B cell (primary cell): ENCODE data around the gene MROH2A. TPM values are rescaled to one million over a fixed set of nuclear protein-coding genes. Genes with fewer than 3 reads are reported as not detected.

Experiments used
- ATAC-seq: fragments of 200-7000 bp; cut with Tn5 transposase; one replicate; pipeline ENCODE4 v1.10.0; 2021; ENCODE audit warnings: low read depth, mild to moderate bottlenecking, moderate number of reproducible peaks, moderate library complexity
- CTCF ChIA-PET: fragments of 350-600 bp; sonication (Branson Sonifier 250); formaldehyde crosslinking; loops from one replicate; lab custom pipeline; 2021; ENCODE audit warnings: antibody characterized with exemption, inconsistent platforms; lab: Charles Lee
- POLR2A ChIA-PET: fragments of 350-600 bp; sonication (Branson Sonifier 250); formaldehyde crosslinking; loops from one replicate; lab custom pipeline; 2021; ENCODE audit warnings: antibody characterized with exemption; lab: Charles Lee
- DNase-seq: peaks from one replicate; pipeline ENCODE4 v3.0.0; 2013
- H2AFZ ChIP-seq: 2 replicates; pipeline ENCODE4 v1.6.1; 2012; ENCODE audit warnings: mild to moderate bottlenecking, low read depth, low read length; ENCODE audit not compliant: insufficient read depth, poor library complexity, severe bottlenecking
- H3K27ac ChIP-seq, 2 donors: 1 replicate in 1 of 2; 2 replicates in 1 of 2; pipeline ENCODE4 v1.5.1; 2012 to 2013; ENCODE audit warnings: low read length in 2 of 2, mild to moderate bottlenecking in 2 of 2, moderate library complexity in 1 of 2
- H3K27me3 ChIP-seq, 4 experiments: fragments of 200-600 bp in 1 of 4; sonication (generic) in 1 of 4; replicated peaks in 1 of 4; 1 replicate in 2 of 4; 2 replicates in 2 of 4; pipeline versions ENCODE4 v1.6.1 to v1.7.0; 2013 to 2016; ENCODE audit warnings: low read length in 3 of 4, mild to moderate bottlenecking in 2 of 4, mixed read lengths in 1 of 4, moderate library complexity in 1 of 4; ENCODE audit not compliant: insufficient read depth in 4 of 4, control insufficient read depth in 3 of 4; ENCODE audit errors: control extremely low read depth in 1 of 4
- H3K36me3 ChIP-seq, 2 experiments: replicated peaks in 1 of 2; 1 replicate in 1 of 2; 2 replicates in 1 of 2; pipeline versions ENCODE4 v1.6.1 to v1.7.1; 2013; ENCODE audit warnings: low read length in 1 of 2; ENCODE audit not compliant: insufficient read depth in 2 of 2, control insufficient read depth in 1 of 2; ENCODE audit errors: control extremely low read depth in 1 of 2, extremely low read depth in 1 of 2
- H3K4me1 ChIP-seq, 2 donors: fragments of 200-600 bp in 1 of 2; sonication (generic) in 1 of 2; 1 replicate in 1 of 2; 2 replicates in 1 of 2; pipeline versions ENCODE4 v1.5.1 to v1.6.1; 2013 to 2017; ENCODE audit warnings: low read length in 2 of 2; ENCODE audit not compliant: control insufficient read depth in 2 of 2, insufficient read depth in 2 of 2
- H3K4me2 ChIP-seq: replicated peaks from 2 replicates; pipeline ENCODE3; 2012; ENCODE audit warnings: mild to moderate bottlenecking, low read depth, low read length; ENCODE audit not compliant: poor library complexity, severe bottlenecking
- H3K4me3 ChIP-seq, 5 experiments: fragments of 200-600 bp in 1 of 5; sonication (generic) in 1 of 5; 1 replicate in 3 of 5; 2 replicates in 2 of 5; pipeline versions ENCODE4 v1.5.1 to v1.7.0; 2011 to 2016; ENCODE audit warnings: low read length in 4 of 5, mild to moderate bottlenecking in 4 of 5, low read depth in 2 of 5, control low read depth in 1 of 5, moderate library complexity in 1 of 5; ENCODE audit not compliant: insufficient read depth in 1 of 5; ENCODE audit errors: control extremely low read depth in 1 of 5, extremely low read depth in 1 of 5
- H3K79me2 ChIP-seq: fragments of 200-600 bp; sonication (generic); one replicate; pipeline ENCODE4 v1.6.0; 2016; ENCODE audit warnings: low read length; ENCODE audit not compliant: control insufficient read depth, insufficient read depth
- H3K9ac ChIP-seq: fragments of 200-600 bp; sonication (generic); 2 replicates; pipeline ENCODE4 v1.6.1; 2017; ENCODE audit warnings: mild to moderate bottlenecking, low read length, moderate library complexity
- H3K9me3 ChIP-seq, 3 donors: one replicate each; pipeline versions ENCODE4 v1.6.1 to v1.7.1; 2013; ENCODE audit warnings: low read length in 2 of 3; ENCODE audit not compliant: control insufficient read depth in 2 of 3, insufficient read depth in 1 of 3; ENCODE audit errors: control extremely low read depth in 1 of 3
- H4K20me1 ChIP-seq: 2 replicates; pipeline ENCODE4 v1.6.0; 2012; ENCODE audit warnings: mild to moderate bottlenecking, low read length; ENCODE audit not compliant: insufficient read depth, control insufficient read depth, poor library complexity, severe bottlenecking
- H3K27ac Mint-ChIP-seq: one replicate; pipeline ENCODE4 v1.8.0; 2021; ENCODE audit warnings: mixed read lengths
- H3K27me3 Mint-ChIP-seq: one replicate; pipeline ENCODE4 v1.8.0; 2021; ENCODE audit warnings: mixed read lengths
- H3K4me1 Mint-ChIP-seq: one replicate; pipeline ENCODE4 v1.8.0; 2021; ENCODE audit warnings: mixed read lengths
- H3K4me3 Mint-ChIP-seq: one replicate; pipeline ENCODE4 v1.8.0; 2021; ENCODE audit warnings: mixed read lengths
- H3K9me3 Mint-ChIP-seq: one replicate; pipeline ENCODE4 v1.8.0; 2022; ENCODE audit warnings: mixed read lengths; ENCODE audit not compliant: insufficient read depth
- CTCF ChIP-seq: fragments of 200-600 bp; IDR thresholded peaks from one replicate; pipeline ENCODE4 v1.8.0; 2022; ENCODE audit warnings: antibody characterized with exemption, mild to moderate bottlenecking
- EZH2 ChIP-seq: IDR thresholded peaks from 2 replicates; pipeline ENCODE4 v1.6.1; 2012; ENCODE audit warnings: borderline replicate concordance, low read depth, mild to moderate bottlenecking, moderate library complexity, low read length; ENCODE audit not compliant: insufficient read depth, poor library complexity, severe bottlenecking
- WGBS: methylation state at CpG from one replicate; pipeline ENCODE4 v1.1.5; 2013; ENCODE audit warnings: missing lambda C conversion rate; ENCODE audit not compliant: insufficient coverage; 5-methylcytosine and 5-hydroxymethylcytosine counted together
- intact Hi-C: fragments of 100-400 bp; cut with micrococcal nuclease; formaldehyde crosslinking; loops from one replicate; pipeline ENCODE4 v1.10.0; 2022
- polyA plus RNA-seq: library from polyadenylated mRNA; depleted of rRNA; stranded (reverse); fragments of >200 nt; gene quantifications from 2 replicates; pipeline ENCODE4 v1.2.3, GENCODE V29; 2012
- total RNA-seq, 2 donors: library from RNA; stranded (reverse); fragments of 120-200 nt in 1 of 2; gene quantifications; 1 replicate in 1 of 2; 2 replicates in 1 of 2; pipeline versions ENCODE4 v1.2.3 to v1.2.4, GENCODE V29; 2013 to 2022

The MROH2A gene
- total and polyA plus RNA-seq, 2 donors (not counting 1 experiment from before 2014, with no cell fraction given) = not detected

GRCh38 chr2:233761040-233761769 lies 16.9 kb upstream of the MROH2A start:
- Histone ChIP-seq H3K9me3 (no peaks in the 10 kb centered on the region), H3K79me2 (no peaks in the 10 kb centered on the region), H3K27ac (no peak overlapping the region), H3K4me2 (no peak overlapping the region), H4K20me1 (no peaks in the 10 kb centered on the region), H3K27me3 (peaks cover 0 to 4% (median 0%) of the 10 kb centered on the region in 4 experiments), H3K4me1 (no peaks in the 10 kb centered on the region), H2AFZ (no peak overlapping the region), H3K4me3 (no peak overlapping the region), H3K36me3 (no peaks in the 10 kb centered on the region), H3K9ac (no peak overlapping the region)
- CTCF ChIA-PET = no interaction called here
- H3K27me3 Mint-ChIP-seq = peaks cover 39% of the 10 kb centered on the region
- H3K9me3 Mint-ChIP-seq = peaks cover 2% of the 10 kb centered on the region
- DNase-seq (no peak), ATAC-seq (no peak)
- no peak overlapping the region for H3K27ac Mint-ChIP-seq
- H3K4me1 Mint-ChIP-seq = no peaks in the 10 kb centered on the region
- 93% methylated on average over 2 of the region's 4 CpGs for WGBS
- intact Hi-C loops = no loop called here
- POLR2A ChIA-PET = no interaction called here
- no peak overlapping the region for H3K4me3 Mint-ChIP-seq
- no peak for TF ChIP-seq EZH2
- no peak for TF ChIP-seq CTCF

DNA sequence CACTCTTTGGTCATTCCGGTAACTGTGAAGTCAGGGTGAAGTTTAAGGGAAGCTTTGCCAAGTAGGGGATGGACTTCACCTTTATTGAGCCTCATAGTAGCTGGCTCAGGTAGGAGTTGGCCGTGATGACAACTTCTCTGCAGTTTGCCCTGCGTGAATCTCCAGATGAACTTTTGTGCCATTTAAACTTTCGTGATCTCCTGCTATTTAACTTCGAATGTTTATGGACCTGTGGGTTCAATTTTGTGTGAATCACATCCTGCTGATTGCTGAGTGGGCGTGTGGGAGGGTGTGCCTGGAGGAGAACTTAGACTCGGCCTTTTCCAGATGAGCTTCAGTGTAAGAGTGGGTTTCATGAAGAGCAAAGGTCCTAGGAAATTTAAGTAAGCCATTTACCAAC lies 13.9 kb upstream of the MROH2A start:
- ChIA-PET POLR2A (no interaction called here), CTCF (no interaction called here)
- Mint-ChIP-seq H3K27ac (no peak overlapping the region), H3K4me1 (no peaks in the 10 kb centered on the region), H3K27me3 (peaks cover 48% of the 10 kb centered on the region), H3K9me3 (peaks cover 2% of the 10 kb centered on the region), H3K4me3 (no peak overlapping the region)
- Histone ChIP-seq H3K4me3 (no peak overlapping the region), H3K36me3 (no peaks in the 10 kb centered on the region), H3K9ac (no peak overlapping the region), H2AFZ (no peak overlapping the region), H3K4me2 (no peak overlapping the region), H3K79me2 (no peaks in the 10 kb centered on the region), H3K9me3 (no peaks in the 10 kb centered on the region), H4K20me1 (no peaks in the 10 kb centered on the region), H3K27ac (no peak overlapping the region), H3K27me3 (peaks cover 0 to 4% (median 0%) of the 10 kb centered on the region in 4 experiments), H3K4me1 (no peaks in the 10 kb centered on the region)
- DNase-seq = no peak
- 89% methylated on average over 7 of the region's 7 CpGs for WGBS
- intact Hi-C loops = no loop called here
- TF ChIP-seq CTCF (no peak), EZH2 (no peak)
- ATAC-seq = no peak
